NCI-H2081 (cell line): ENCODE results near the gene F10.

Source experiments
- DNase-seq, 2 experiments: peaks; one replicate each; lab custom pipeline; 2025; lab: John Stamatoyannopoulos, UW

F10 gene

GRCh38 chr13:113117335-113117872, 5.2 kb upstream of the F10 start:
- no peak for DNase-seq

GRCh38 chr13:113117911-113118260, 4.7 kb upstream of the F10 start:
- no peak for DNase-seq

- DNase-seq: no peak
These were observed 4.2 kb upstream of the F10 start for GRCh38 chr13:113118261-113119021.

DNA sequence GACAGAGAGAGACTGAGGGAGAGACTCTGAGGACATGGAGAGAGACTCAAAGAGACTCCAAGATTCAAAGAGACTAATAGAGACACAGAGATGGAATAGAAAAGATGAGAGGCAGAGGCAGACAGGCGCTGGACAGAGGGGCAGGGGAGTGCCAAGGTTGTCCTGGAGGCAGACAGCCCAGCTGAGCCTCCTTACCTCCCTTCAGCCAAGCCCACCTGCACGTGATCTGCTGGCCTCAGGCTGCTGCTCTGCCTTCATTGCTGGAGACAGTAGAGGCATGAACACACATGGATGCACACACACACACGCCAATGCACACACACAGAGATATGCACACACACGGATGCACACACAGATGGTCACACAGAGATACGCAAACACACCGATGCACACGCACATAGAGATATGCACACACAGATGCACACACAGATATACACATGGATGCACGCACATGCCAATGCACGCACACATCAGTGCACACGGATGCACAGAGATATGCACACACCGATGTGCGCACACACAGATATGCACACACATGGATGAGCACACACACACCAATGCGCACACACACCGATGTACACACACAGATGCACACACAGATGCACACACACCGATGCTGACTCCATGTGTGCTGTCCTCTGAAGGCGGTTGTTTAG, 3.3 kb upstream of the F10 start:
- DNase-seq: no peak

- DNase-seq: no peak
These were observed 2.8 kb upstream of the F10 start for GRCh38 chr13:113119822-113120189.

DNA sequence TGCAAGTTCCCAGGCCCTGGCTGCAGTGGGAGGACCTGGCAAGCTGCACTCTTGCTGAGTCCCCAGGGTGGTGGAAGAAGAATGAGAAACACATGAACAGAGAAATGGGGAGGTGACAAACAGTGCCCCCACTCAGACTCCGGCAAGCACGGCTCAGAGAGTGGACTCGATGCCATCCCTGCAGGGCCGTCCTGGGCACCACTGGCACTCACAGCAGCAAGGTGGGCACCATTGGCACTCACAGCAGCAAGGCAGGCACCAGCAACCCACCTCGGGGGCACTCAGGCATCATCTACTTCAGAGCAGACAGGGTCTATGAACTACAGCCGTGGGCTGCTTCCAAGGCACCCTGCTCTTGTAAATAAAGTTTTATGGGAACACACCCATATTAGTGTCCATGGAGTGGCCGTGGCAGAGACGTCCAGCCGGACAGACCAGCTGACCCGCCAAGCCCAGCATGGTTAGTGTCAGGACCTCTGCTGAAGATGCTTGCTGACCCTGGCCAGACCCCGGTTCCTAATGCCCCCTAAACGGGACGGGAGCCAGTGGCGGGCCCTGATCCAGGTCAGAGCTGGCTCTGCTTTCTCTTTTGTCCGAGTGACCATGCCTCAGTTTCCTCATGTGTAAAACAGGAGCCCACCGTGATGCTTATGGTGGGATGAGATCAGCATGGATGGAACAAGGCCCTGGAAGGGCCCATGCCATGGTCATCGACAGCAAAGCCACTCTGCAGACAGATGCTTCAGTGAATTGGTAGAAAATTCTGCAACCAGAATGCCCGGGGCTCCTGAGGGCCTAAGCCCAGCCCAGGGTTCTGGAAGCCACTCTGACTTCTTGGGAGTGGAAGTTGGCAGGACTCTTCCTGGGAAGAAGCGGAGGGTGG, 2.1 kb upstream of the F10 start:
- DNase-seq: no peak

DNA sequence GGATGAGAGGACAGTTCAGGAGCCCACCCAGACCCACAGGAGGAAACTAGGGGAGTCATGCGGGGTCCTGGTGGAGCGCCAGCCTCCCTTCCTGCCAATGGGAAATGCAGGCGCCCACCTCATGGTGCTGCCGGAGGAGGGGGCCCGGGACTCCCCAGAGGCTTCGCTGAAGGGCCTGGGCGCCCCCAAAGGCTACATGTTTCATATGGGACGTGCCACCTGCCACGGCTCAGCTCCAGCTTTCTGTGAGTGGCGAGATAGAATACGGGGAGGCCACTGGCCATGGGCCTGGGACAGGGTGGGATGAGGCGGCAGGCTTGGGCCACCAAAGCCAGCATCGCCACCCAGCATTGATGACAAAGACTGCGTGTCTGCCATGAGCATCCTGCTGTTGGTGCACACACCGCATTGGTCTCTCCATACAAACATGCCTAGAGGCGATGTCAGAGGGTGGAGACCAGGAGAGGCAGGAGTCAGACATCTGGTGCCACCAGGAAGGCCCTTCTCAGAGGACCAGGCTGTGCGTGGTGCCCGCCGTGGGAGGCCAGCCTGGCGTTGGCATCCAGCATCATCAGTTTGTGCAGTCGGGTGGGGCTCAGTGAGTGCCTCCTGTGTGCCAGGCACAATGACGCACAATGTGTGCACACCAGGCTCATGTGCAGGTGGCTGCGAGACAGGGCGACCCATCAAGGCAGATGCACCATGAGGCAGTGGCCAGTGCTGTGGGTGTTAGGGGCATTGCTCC, 1.2 kb upstream of the F10 start:
- DNase-seq: no peak

DNA sequence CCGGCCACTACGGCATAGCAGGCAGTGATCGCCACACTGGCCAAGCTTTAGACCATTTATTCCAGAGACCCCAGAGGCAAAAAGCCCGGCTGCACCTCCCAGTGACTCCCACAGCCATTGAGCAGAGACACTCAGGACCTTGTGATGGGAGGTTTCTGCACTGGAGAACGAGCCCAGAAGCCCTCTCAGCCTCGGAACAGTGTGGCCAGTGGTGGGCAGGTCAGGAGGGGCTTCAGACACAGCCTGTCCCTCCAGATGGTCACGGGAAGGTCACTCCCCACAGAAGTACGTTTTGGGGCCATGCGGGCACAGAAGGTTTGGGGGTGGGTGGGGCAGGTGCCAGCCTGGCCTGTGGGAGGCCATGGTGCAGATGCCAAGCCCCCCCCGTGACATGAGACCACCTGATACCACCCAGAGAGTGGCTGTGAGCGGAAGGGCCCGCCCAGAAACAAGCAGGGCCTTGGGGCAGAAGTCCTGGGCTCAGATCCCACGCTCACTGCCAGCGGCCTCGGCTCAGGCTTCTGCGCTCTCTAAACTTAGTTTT, 599 bp upstream of the F10 start:
- DNase-seq: no peak

GRCh38 chr13:113123226-113124201, 915 bp downstream of the F10 start:
- DNase-seq: no peak

- DNase-seq: no peak
These were observed 1.8 kb downstream of the F10 start for GRCh38 chr13:113124211-113124970.

GRCh38 chr13:113125506-113126264, 3.1 kb downstream of the F10 start:
- DNase-seq: no peak

DNA sequence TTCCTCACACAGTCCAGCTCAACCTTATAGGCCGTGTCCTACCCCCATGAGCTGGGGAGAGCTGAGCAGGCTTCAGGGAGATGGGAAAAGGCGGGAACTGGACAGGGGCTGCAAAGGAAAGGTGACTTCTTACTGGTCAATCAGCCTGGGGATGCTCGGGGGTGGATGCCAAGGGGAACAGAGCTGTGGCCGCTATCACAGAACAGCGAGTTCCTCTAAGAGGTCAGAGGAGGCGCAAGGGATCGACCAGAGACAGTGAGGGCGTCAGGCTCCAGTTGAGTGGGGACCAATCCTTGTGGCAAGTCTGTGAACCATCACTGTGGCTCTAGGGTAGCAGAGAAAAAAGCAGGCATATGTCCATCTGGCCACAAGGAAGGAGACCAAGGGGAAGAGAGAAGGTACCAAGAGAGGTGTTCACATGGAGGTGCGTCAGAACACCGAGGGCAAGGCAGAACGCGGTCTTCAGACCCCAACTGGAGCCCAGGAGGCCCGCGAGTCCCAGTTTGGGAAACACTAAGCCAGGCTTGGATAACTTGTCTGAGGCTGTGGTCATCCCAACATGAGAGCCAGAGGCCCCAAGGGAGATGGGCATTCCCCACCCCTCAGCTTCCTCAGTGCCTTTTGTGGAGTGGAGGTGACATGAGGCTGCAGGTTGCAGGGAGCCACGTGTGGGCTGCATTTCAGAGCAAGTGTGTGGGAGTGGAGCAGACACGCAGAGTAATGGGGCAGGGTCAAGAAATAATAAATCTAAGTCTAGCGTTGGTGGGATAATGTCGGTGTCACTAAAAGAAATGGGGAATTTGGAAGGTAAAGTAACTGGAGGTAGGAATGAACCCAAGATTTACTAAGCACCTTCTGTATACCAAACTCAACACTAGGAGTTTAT, 3.9 kb downstream of the F10 start:
- no peak for DNase-seq

GRCh38 chr13:113129480-113129879, 6.9 kb downstream of the F10 start:
- DNase-seq: no peak

- no peak for DNase-seq
These were observed 7.5 kb downstream of the F10 start for GRCh38 chr13:113129921-113130750.

GRCh38 chr13:113135281-113135760, 12.7 kb downstream of the F10 start:
- no peak for DNase-seq

- no peak for DNase-seq
These were observed 15.2 kb downstream of the F10 start for GRCh38 chr13:113137691-113138298.
